NCI-H82 (cell line): ENCODE results near the gene SLC24A4.

Source experiments
- DNase-seq: peaks from one replicate; lab custom pipeline; 2025; lab: John Stamatoyannopoulos, UW

SLC24A4 gene

GRCh38 chr14:92475451-92476187, 152.7 kb downstream of the SLC24A4 start:
- DNase-seq, result no peak

GRCh38 chr14:92480856-92481255, 157.9 kb downstream of the SLC24A4 start:
- no peak for DNase-seq

GRCh38 chr14:92481386-92481785, 158.4 kb downstream of the SLC24A4 start:
- DNase-seq, result no peak

- no peak for DNase-seq
Measured at GRCh38 chr14:92481811-92482555, 159.0 kb downstream of the SLC24A4 start.

- no peak for DNase-seq
Measured at GRCh38 chr14:92482621-92483319, 159.8 kb downstream of the SLC24A4 start.

- peak; percentile 4 for DNase-seq
Measured at GRCh38 chr14:92484132-92484823, 161.3 kb downstream of the SLC24A4 start.

GRCh38 chr14:92486881-92487280, 163.9 kb downstream of the SLC24A4 start:
- DNase-seq, result no peak

- DNase-seq, result no peak
Measured at GRCh38 chr14:92487513-92488133, 164.7 kb downstream of the SLC24A4 start.

- DNase-seq, result no peak
Measured at GRCh38 chr14:92489394-92490238, 166.7 kb downstream of the SLC24A4 start.

GRCh38 chr14:92490239-92490959, 167.4 kb downstream of the SLC24A4 start:
- no peak for DNase-seq

GRCh38 chr14:92491782-92492181, 168.8 kb downstream of the SLC24A4 start:
- DNase-seq, result peak; percentile 6

GRCh38 chr14:92492258-92492657, 169.3 kb downstream of the SLC24A4 start:
- DNase-seq, result no peak

GRCh38 chr14:92493024-92493423, 170.1 kb downstream of the SLC24A4 start:
- no peak for DNase-seq

- DNase-seq, result no peak
Measured at GRCh38 chr14:92493492-92493891, 170.5 kb downstream of the SLC24A4 start.

- no peak for DNase-seq
Measured at GRCh38 chr14:92494512-92494911, 171.5 kb downstream of the SLC24A4 start.

GRCh38 chr14:92495027-92495426, 172.1 kb downstream of the SLC24A4 start:
- DNase-seq, result no peak

GRCh38 chr14:92496191-92496857, 173.4 kb downstream of the SLC24A4 start:
- no peak for DNase-seq

GRCh38 chr14:92497391-92497790, 174.4 kb downstream of the SLC24A4 start:
- peak; percentile 3 for DNase-seq

- DNase-seq, result no peak
Measured at GRCh38 chr14:92499234-92499633, 176.3 kb downstream of the SLC24A4 start.
